GM19463 (cell line): ENCODE measurements around the gene EFCAB6.

Source experiments
- ATAC-seq: cut with Tn5 transposase; IDR thresholded peaks from one replicate; pipeline ENCODE4 v1.9.1; 2021; ENCODE audit warnings: mild to moderate bottlenecking, moderate library complexity; ENCODE audit not compliant: unreplicated experiment

EFCAB6 gene

GRCh38 chr22:43652845-43653244 is 159.3 kb downstream of the EFCAB6 start:
- no peak for ATAC-seq

GRCh38 chr22:43643387-43643786 is 168.7 kb downstream of the EFCAB6 start:
- no peak for ATAC-seq

- ATAC-seq, result no peak
These were observed 169.5 kb downstream of the EFCAB6 start for GRCh38 chr22:43642319-43643206.

- ATAC-seq, result no peak
These were observed 172.7 kb downstream of the EFCAB6 start for GRCh38 chr22:43639228-43639948.

- ATAC-seq, result no peak
These were observed 174.5 kb downstream of the EFCAB6 start for GRCh38 chr22:43637275-43638260.

GRCh38 chr22:43636086-43636485 is 176.0 kb downstream of the EFCAB6 start:
- no peak for ATAC-seq

GRCh38 chr22:43635101-43635500 is 177.0 kb downstream of the EFCAB6 start:
- ATAC-seq, result no peak

GRCh38 chr22:43634316-43634715 is 177.8 kb downstream of the EFCAB6 start:
- ATAC-seq, result no peak

GRCh38 chr22:43633631-43634285 is 178.3 kb downstream of the EFCAB6 start:
- ATAC-seq, result no peak

- no peak for ATAC-seq
These were observed 180.3 kb downstream of the EFCAB6 start for GRCh38 chr22:43631846-43632245.

- no peak for ATAC-seq
These were observed 180.9 kb downstream of the EFCAB6 start for GRCh38 chr22:43631201-43631600.

- no peak for ATAC-seq
These were observed 181.7 kb downstream of the EFCAB6 start for GRCh38 chr22:43630451-43630850.

- no peak for ATAC-seq
These were observed 183.9 kb downstream of the EFCAB6 start for GRCh38 chr22:43628250-43628649.

- ATAC-seq, result no peak
These were observed 184.5 kb downstream of the EFCAB6 start for GRCh38 chr22:43627485-43628213.

- ATAC-seq, result no peak
These were observed 186.9 kb downstream of the EFCAB6 start for GRCh38 chr22:43625242-43625641.

- no peak for ATAC-seq
These were observed 187.7 kb downstream of the EFCAB6 start for GRCh38 chr22:43624144-43624998.

- no peak for ATAC-seq
These were observed 189.2 kb downstream of the EFCAB6 start for GRCh38 chr22:43622886-43623285.

- no peak for ATAC-seq
These were observed 191.9 kb downstream of the EFCAB6 start for GRCh38 chr22:43620197-43620596.

GRCh38 chr22:43618517-43618916 is 193.6 kb downstream of the EFCAB6 start:
- ATAC-seq, result no peak
